Measurements from ENCODE around the gene PAGE4.

Gene PAGE4, protein sequence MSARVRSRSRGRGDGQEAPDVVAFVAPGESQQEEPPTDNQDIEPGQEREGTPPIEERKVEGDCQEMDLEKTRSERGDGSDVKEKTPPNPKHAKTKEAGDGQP

DNA sequence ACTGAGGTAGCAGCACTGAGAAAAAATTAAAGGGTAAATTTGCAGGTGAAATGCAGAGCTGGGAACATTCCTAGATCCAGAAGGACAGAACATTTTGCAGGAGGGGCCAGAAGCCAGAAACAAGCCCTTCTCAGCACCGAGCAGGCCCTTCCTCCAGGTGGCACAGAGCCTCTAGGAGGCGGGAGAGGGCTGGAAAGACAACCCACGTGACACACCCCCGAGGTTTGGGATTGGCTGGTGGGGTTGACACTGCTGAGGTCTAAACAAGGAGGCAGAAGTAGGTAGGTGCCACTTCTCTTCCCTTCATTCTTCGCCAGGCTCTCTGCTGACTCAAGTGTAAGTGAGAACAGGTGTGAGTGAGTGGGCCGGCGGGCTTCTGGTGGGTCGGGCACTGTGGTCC, at the start of gene PAGE4:
PAGE4 (plus strand) TSS at position 288 of the 400 bp plus-strand sequence. CDS start 1,126 bp downstream, outside the sequence.
- no peak for DNase-seq (ENCODE audit: low spot score)

DNA sequence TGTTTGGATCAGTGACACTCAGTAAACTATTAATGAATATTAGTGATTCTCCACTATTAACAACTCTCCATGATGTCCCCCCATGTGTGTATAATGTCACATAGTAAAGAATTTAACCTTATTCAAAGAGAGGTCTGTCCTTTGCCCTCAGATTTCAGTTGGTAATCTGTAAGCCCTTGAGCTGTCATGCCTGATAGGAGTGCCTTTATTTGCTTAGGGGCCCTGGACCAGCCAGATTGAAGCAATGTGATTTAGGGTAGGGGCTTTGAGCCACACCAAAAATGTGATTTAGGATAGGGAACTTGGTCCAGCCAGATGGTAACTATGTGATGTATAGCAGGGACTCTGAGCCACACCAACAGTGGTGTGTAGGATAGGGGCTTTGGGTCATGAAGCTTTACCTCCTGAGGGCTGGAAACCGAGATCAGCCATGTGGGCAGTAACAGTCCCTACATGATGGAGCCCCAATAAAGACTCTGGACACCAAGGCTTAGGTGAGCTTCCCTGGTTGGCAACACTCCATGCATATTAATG, 44.3 kb upstream of the PAGE4 start:
- no peak for DNase-seq (ENCODE audit: low spot score)

DNA sequence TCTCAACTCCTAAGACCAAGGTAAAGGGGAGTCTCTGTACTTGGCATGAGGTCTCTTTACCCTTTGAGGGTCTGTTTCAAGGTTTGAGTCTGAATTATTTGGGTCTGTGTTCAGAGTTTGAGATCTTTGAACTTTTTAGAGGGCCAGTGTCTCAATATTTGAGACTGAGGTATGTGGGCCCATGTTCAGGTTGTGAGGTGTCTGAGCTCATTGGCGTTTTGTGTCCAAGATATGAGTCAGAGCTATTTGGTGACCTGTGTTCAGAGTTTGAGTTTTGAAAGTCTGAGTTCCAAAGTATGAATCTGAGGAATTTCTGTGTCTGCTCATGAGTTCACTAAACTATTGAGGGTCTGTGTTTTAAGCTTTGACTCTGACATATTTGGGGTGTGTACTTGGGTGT, 36.7 kb upstream of the PAGE4 start:
- no peak for DNase-seq (ENCODE audit: low spot score)

- no peak for DNase-seq (ENCODE audit: low spot score)
Measured at GRCh38 chrX:49793686-49794085, 35.4 kb upstream of the PAGE4 start.

- DNase-seq (ENCODE audit: low spot score): no peak
Measured at GRCh38 chrX:49799828-49800227, 29.3 kb upstream of the PAGE4 start.

DNA sequence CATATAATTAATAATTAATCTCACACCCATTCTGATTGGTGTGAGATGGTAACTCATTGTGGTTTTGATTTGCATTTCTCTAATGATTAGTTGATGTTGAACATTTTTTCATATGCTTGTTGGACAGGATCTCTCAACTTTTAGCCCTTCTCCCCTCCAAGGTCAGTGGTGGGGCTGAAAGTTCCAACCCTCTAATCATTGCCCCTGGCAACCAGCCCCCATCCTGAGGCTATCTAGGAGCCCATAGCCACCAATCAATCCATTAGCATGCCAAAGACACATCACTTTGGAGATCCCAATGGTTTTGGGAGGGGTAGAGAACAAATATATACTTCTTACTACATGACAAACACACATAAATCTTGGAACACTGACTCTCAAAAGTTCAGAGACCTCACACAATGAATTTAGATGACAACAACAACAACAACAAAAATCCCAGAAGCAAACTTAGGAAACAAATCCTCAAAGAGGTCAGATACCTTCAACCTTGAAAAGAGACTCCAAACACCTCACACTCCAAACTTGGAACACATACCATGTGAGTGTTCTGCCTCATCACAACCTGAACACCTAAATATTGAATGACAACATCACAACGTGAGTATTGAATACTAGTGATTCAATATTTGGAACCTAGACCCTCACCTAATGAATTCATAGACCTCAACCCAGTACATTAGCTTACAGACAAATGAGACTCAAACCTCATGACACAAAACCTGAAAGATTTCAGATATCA, 19.0 kb upstream of the PAGE4 start:
- DNase-seq (ENCODE audit: low spot score): no peak

GRCh38 chrX:49812177-49812576, 16.9 kb upstream of the PAGE4 start:
- no peak for DNase-seq (ENCODE audit: low spot score)

- no peak for DNase-seq (ENCODE audit: low spot score)
Measured at GRCh38 chrX:49816435-49816834, 12.7 kb upstream of the PAGE4 start.

DNA sequence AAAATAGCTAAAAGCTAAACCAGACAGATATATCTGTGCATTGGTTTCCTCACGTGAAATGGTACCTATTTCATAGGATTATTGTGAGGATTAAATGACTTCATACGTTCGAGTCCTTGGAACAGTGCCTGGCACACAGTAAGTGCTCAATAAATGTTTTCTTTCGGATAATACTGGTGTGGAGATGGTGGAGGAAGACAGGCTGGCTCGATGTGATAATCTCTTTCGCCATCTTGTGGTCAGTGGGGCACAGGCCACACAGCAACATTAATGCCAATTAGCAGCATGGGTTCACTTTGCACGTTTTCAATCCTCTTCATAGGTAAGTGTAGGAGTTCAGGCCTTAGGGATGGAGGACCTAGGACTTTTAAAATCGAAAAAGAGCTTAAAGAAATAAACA, 9.3 kb downstream of the PAGE4 start:
- DNase-seq (ENCODE audit: low spot score): no peak

DNA sequence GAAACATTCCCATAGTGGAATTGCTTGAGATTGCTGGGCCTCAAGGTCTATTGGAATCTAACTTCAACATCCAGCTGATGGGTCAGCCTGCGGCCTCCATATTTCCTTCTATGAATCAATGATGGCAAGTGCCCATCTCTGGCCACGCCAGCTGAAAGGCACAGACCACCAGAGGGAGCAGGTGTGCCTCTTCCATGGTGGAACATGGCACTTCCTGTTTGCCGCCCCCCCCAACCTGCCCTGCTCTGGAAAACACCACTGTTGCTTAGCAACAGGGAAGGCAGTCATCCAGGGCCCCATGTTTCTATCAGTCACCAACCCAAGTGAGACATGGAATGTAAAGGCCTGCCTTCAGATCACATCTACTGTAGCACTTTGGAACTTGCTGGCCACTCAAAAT, 11.6 kb downstream of the PAGE4 start:
- no peak for DNase-seq (ENCODE audit: low spot score)

DNA sequence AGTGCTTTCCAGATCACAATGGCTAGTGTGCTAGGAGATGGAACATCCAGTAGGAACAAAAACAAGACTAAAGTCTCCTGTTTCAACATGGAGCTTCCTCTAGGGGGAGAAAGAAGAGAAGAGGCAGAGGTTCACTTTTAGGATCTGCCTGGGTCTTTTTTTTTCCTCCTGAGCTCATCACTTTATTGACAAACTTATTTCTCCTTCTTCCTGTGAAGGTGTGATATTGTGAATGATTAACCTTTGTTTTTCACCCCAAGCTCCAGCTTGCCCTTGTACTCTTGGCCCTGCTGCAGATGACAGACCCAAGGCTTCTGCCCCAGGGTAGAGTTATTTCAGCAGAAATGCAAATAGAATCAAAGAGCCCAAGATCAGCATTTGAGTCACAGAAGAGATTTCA, 13.5 kb downstream of the PAGE4 start:
- no peak for DNase-seq (ENCODE audit: low spot score)

DNA sequence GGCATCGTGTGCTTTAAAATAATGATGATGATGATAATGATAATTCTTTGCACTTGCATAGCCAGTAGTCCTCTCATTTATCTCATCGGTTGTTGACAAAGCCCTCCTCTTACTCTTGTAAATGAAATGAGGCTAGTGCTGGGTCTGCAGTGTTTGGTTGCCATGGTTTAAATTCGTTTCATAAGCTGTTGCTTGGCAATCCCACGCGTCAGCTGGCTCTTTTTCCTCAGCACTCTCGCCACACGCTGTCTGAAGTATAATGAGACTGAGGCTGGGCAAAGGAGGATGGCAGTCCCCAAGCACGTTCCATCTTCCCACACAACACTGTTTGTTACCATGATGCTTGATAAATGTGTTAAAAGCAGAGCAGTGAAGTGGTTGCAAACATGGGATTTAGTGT, 15.5 kb downstream of the PAGE4 start:
- no peak for DNase-seq (ENCODE audit: low spot score)

DNA sequence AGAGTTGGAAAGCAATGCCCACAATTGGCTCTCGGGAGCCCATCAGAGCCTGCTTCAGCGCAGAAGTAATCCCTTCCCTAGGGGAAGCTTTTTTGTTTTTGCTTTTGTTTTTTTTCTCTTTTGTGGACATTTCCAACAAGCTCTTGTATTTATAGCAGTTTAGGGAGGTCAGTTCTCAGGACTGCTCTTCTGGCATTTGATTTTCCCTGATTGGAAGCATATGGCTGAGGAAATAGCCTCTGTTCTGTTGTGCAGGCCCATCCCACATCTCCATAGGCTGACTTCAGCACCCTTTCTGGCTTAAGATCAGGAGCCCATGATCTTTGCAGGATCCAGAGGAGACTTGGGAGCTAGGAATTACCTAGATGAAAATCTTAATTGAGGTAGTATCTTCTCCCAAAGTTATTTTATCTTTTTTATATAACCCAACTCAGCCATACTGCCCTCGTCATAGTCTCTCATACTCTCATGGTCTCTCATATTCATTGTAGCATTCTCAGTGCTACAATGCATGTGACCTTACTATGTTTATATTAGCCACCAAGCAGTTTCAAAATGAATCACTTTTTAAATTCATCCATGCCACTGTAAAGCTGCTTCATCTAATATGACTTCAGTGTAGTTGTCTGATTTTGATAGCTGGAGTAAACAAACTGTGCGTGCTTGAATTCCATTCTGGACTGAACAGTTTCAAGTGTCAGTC, 16.7 kb downstream of the PAGE4 start:
- no peak for DNase-seq (ENCODE audit: low spot score)

DNA sequence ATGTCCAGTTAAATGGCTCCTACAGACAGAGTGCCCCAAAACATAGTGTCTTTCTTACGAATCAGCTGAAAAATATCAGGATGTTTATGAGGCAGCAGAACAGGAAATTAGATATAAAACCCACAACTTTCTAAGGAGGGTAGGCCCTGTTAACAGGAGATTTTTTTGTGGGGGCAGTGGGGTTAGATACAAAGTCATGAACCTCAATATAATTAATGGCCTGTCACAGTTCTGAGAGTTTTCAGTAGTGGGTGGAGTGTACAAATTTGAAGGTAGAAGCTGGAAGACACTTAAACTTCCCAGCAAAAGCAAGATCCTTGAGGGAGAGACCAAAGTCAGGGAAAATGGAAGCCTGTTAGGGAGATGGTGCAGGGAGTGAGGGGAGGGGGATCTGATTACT, 17.4 kb downstream of the PAGE4 start:
- no peak for DNase-seq (ENCODE audit: low spot score)

DNA sequence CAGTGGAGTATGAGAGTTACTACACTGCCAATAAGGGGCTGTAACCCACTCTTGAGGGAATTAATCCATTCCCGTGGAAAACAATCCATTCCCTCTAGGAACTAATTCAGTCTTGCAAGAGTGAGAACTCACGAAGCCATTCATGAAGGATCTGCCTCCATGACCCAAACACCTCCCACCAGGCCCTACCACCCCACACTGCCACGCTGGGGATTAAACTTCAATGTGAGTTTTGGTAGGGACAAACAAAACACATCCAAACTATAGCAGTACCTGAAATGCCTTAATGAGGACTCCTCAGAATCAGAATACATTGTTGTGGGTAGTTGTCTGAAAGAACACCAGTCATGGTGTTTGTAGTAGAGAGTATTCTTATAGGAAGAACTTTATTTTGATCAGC, 19.2 kb downstream of the PAGE4 start:
- DNase-seq (ENCODE audit: low spot score): no peak

DNA sequence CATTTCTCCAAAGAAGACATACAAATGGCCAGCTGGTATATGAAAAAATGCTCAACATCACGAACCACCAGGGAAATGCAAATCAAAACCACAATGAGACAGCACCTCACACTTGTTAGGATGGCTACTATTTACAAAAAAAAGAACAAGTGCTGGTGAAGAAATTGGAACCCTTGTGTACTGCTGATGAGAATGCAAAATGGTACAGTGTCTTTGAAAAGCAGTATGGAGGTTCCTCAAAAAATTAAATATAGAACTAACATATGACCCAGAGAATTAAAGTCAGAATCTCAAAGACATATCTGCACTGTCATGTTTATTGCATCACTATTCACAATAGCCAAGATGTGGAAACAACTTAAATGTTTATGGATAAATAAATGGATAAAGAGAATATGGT, 20.9 kb downstream of the PAGE4 start:
- DNase-seq (ENCODE audit: low spot score): no peak

GRCh38 chrX:49853661-49854060, 24.6 kb downstream of the PAGE4 start:
- no peak for DNase-seq (ENCODE audit: low spot score)

- no peak for DNase-seq (ENCODE audit: low spot score)
Measured at GRCh38 chrX:49856819-49857218, 27.7 kb downstream of the PAGE4 start.

GRCh38 chrX:49858341-49858740, 29.2 kb downstream of the PAGE4 start:
- DNase-seq (ENCODE audit: low spot score): no peak

GRCh38 chrX:49859491-49859890, 30.4 kb downstream of the PAGE4 start:
- no peak for DNase-seq (ENCODE audit: low spot score)

DNA sequence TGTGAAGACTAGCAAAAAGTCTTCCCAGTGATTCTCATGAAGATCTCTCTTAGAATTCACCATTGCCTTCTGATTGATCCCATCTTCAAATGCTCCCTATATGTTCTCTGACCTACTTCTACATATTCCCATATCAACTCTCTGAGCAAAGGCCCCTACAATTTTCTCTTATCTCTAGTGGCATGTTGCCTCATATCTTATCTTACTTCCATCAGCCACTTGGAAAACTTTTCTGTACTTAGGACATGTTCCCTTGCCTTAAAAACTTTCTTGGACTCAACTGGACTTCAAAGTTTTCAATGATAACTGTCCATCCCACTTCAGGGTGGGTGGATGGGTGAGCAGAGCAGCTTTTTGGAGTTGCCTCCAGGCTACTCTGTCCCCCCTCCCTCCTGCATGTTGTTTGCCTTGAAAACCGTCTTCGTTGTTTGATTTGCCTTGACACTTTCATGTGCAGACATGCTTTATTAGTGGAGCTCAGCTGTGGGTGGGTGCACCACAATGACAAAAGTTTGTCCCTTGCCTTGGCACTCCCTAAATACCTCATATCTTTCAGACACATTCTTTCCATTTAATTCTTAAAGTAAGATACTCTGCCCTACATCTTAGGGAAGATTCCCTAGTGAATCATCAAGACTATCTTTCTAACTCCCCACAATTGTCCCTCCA, 31.9 kb downstream of the PAGE4 start:
- no peak for DNase-seq (ENCODE audit: low spot score)

DNA sequence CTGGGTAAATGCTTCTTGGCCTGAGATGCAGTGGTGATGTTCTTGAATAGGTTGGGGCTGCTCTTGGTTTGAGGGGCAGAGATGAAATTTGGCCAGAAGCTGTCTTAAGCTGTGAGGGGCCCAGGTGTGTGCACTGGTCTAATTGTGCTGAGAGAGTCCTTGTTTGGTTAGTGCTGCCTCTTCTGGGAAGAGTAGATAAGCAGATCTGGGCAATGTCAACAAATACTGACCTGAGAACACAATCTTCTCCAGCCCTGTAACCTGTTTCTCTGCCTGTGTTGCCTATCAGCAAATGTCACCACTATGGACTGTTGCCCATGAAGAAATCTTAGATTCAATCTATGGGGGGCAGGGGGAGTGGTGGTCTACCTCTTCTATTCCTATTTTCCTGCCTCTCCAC, 33.0 kb downstream of the PAGE4 start:
- no peak for DNase-seq (ENCODE audit: low spot score)

- DNase-seq (ENCODE audit: low spot score): no peak
Measured at GRCh38 chrX:49868739-49869138, 39.6 kb downstream of the PAGE4 start.

Data from left forelimb (tissue), 1 donor.